Progenitor cell of endocrine pancreas (in vitro differentiated cells): ENCODE data around the gene THAP11. TPM values are rescaled to one million over a fixed set of nuclear protein-coding genes. Genes with fewer than 3 reads are reported as not detected.
A peak's percentile ranks its signal among the peaks of the same experiment; 100 is the strongest.

Experiments used
- DNase-seq: peaks from one replicate; pipeline ENCODE4 v3.0.0; 2021; ENCODE audit warnings: low spot score; ENCODE audit not compliant: unreplicated experiment
- H3K27ac Mint-ChIP-seq: 2 replicates; pipeline ENCODE4 v1.8.0; 2021; ENCODE audit warnings: mild to moderate bottlenecking, moderate library complexity, mixed read lengths
- H3K27me3 Mint-ChIP-seq: 2 replicates; pipeline ENCODE4 v1.8.0; 2021; ENCODE audit warnings: mixed read lengths
- H3K36me3 Mint-ChIP-seq: 2 replicates; pipeline ENCODE4 v1.8.0; 2022; ENCODE audit warnings: mixed read lengths; ENCODE audit not compliant: insufficient read depth
- H3K4me1 Mint-ChIP-seq: 2 replicates; pipeline ENCODE4 v1.8.0; 2021; ENCODE audit warnings: low read depth, mixed read lengths
- H3K4me3 Mint-ChIP-seq: 2 replicates; pipeline ENCODE4 v1.8.0; 2021; ENCODE audit warnings: low read depth, mild to moderate bottlenecking, moderate library complexity, mixed read lengths
- H3K9me3 Mint-ChIP-seq: 2 replicates; pipeline ENCODE4 v1.8.0; 2021; ENCODE audit warnings: low read depth, mixed read lengths
- CTCF ChIP-seq: fragments of 200-600 bp; sonication (generic); IDR thresholded peaks from one replicate; pipeline ENCODE4 v1.5.0; 2021; ENCODE audit warnings: antibody characterized with exemption, mild to moderate bottlenecking; ENCODE audit not compliant: unreplicated experiment
- total RNA-seq: library from RNA; stranded (reverse); gene quantifications from 2 replicates; pipeline ENCODE4 v1.2.1, GENCODE V29; 2021

Gene THAP11
- total RNA-seq, 1 donor from 2014 or later: 32.0 TPM

GRCh38 chr16:67847064-67847861, 5.1 kb downstream of the THAP11 start, which contains the start of gene CENPT:
CENPT (minus strand) TSS chr16:67847693; CDS start chr16:67833859, 13,834 bp downstream.
- Mint-ChIP-seq H3K36me3 (peaks cover 1% of the 10 kb centered on the region), H3K4me1 (peaks cover 40% of the 10 kb centered on the region), H3K27me3 (no peaks in the 10 kb centered on the region), H3K4me3 (peak within 1 kb of the TSS; percentile 90), H3K9me3 (no peaks in the 10 kb centered on the region), H3K27ac (peak within 1 kb of the TSS; percentile 98)
- no peak for TF ChIP-seq CTCF
- no peak for DNase-seq

GRCh38 chr16:67848118-67848517, 6.0 kb downstream of the THAP11 start:
- peaks cover 1% of the 10 kb centered on the region for H3K36me3 Mint-ChIP-seq

GRCh38 chr16:67853670-67854069, 11.6 kb downstream of the THAP11 start:
- H3K27ac Mint-ChIP-seq: no peak overlapping the region
- H3K4me3 Mint-ChIP-seq: no peak overlapping the region
- peaks cover 33% of the 10 kb centered on the region for H3K4me1 Mint-ChIP-seq
- no peaks in the 10 kb centered on the region for H3K9me3 Mint-ChIP-seq
- H3K36me3 Mint-ChIP-seq: peaks cover 8% of the 10 kb centered on the region
- H3K27me3 Mint-ChIP-seq: no peaks in the 10 kb centered on the region
- DNase-seq: no peak
- TF ChIP-seq CTCF: no peak

More at GRCh38 chr16:67848118-67848517, 6.0 kb downstream of the THAP11 start:
- TF ChIP-seq CTCF: no peak
- H3K4me1 Mint-ChIP-seq: peaks cover 37% of the 10 kb centered on the region
- peak overlapping the region; percentile 90 for H3K4me3 Mint-ChIP-seq
- H3K9me3 Mint-ChIP-seq: no peaks in the 10 kb centered on the region
- peak overlapping the region; percentile 98 for H3K27ac Mint-ChIP-seq
- no peaks in the 10 kb centered on the region for H3K27me3 Mint-ChIP-seq
- no peak for DNase-seq

- Mint-ChIP-seq H3K4me3 (no peak overlapping the region), H3K27me3 (no peaks in the 10 kb centered on the region), H3K36me3 (peaks cover 7% of the 10 kb centered on the region), H3K9me3 (no peaks in the 10 kb centered on the region), H3K4me1 (peaks cover 29% of the 10 kb centered on the region), H3K27ac (peak overlapping the region; percentile 85)
- no peak for TF ChIP-seq CTCF
- DNase-seq: no peak
Observed at GRCh38 chr16:67855789-67856188, 13.7 kb downstream of the THAP11 start.

- H3K4me1 Mint-ChIP-seq: peaks cover 29% of the 10 kb centered on the region
- no peak for DNase-seq
- H3K27ac Mint-ChIP-seq: peak overlapping the region; percentile 94
- TF ChIP-seq CTCF: no peak
- peaks cover 11% of the 10 kb centered on the region for H3K36me3 Mint-ChIP-seq
- no peaks in the 10 kb centered on the region for H3K27me3 Mint-ChIP-seq
- H3K4me3 Mint-ChIP-seq: no peak overlapping the region
- no peaks in the 10 kb centered on the region for H3K9me3 Mint-ChIP-seq
Observed at GRCh38 chr16:67856927-67857546, 14.9 kb downstream of the THAP11 start.
